GM12873 (cell line): ENCODE data around the gene PSPC1.

Source experiments
- CTCF ChIP-seq: IDR thresholded peaks from 2 replicates; pipeline ENCODE4 v1.5.1; 2012; ENCODE audit warnings: low read depth, mild to moderate bottlenecking, moderate library complexity, low read length, control low read depth; ENCODE audit not compliant: insufficient read depth; ENCODE audit errors: missing control alignments

PSPC1 gene

GRCh38 chr13:19737844-19738557 lies 44.7 kb downstream of the PSPC1 start:
- no peak for TF ChIP-seq CTCF

- TF ChIP-seq CTCF, result no peak
Measured at GRCh38 chr13:19726611-19727010, 56.1 kb downstream of the PSPC1 start.

- no peak for TF ChIP-seq CTCF
Measured at GRCh38 chr13:19725320-19725719, 57.4 kb downstream of the PSPC1 start.

GRCh38 chr13:19720039-19720438 lies 62.7 kb downstream of the PSPC1 start:
- TF ChIP-seq CTCF, result no peak

- TF ChIP-seq CTCF, result no peak
Measured at GRCh38 chr13:19713186-19713965, 69.4 kb downstream of the PSPC1 start.

- no peak for TF ChIP-seq CTCF
Measured at GRCh38 chr13:19695829-19696228, 86.9 kb downstream of the PSPC1 start.

GRCh38 chr13:19695428-19695827 lies 87.3 kb downstream of the PSPC1 start:
- TF ChIP-seq CTCF, result no peak
